BLaER1 treated with 17β-estradiol and CSF1 and Interleukin-3, amounts not matched to agents 10 nM and 100 nM (cell line): ENCODE measurements around the gene FRMD4A.

Source experiments
- H3K27ac ChIP-seq, 11 experiments: shearing (Covaris generic); formaldehyde crosslinking; 2 replicates each; pipeline ENCODE4 v1.8.1; 2022
- H3K27me3 ChIP-seq, 11 experiments: shearing (Covaris generic); formaldehyde crosslinking; 2 replicates each; pipeline ENCODE4 v1.8.1; 2022
- H3K36me3 ChIP-seq, 11 experiments: shearing (Covaris generic); formaldehyde crosslinking; 2 replicates each; pipeline ENCODE4 v1.8.1; 2022
- H3K4me1 ChIP-seq, 10 experiments: shearing (Covaris generic); formaldehyde crosslinking; 2 replicates each; pipeline ENCODE4 v1.8.1; 2022
- H3K4me2 ChIP-seq, 11 experiments: shearing (Covaris generic); formaldehyde crosslinking; 2 replicates each; pipeline ENCODE4 v1.8.1; 2022
- H3K4me3 ChIP-seq, 10 experiments: shearing (Covaris generic); formaldehyde crosslinking; 2 replicates each; pipeline ENCODE4 v1.8.1; 2022
- H3K9ac ChIP-seq, 11 experiments: shearing (Covaris generic); formaldehyde crosslinking; 2 replicates each; pipeline ENCODE4 v1.8.1; 2022
- H3K9me3 ChIP-seq, 11 experiments: shearing (Covaris generic); formaldehyde crosslinking; replicated peaks in 1 of 11; 2 replicates each; pipeline ENCODE4 v1.8.1; 2022
- H4K20me1 ChIP-seq, 11 experiments: shearing (Covaris generic); formaldehyde crosslinking; 2 replicates each; pipeline ENCODE4 v1.8.1; 2022
- Cebpa-rat ChIP-seq, 11 experiments: shearing (Covaris generic); IDR thresholded peaks; 2 replicates each; pipeline ENCODE4 v1.8.1; 2022

Gene FRMD4A

DNA sequence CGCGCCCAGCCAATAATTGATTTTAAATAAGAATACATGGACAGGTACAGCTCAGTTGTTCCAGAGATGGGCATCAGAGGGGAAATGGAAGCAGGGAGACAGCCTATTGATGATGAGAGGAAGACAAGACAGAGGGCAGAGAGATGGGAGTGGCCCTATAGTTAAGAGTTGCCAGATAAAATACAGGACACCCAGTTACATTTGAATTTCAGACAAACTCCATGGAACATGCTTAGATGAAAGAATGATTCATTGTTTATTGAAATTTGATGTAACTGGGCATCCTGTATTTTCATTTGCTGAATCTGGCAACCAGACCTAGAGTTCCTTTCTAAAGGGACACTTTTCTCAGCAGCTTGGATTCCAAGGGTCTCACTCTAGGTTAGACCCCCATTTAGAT lies 341.1 kb downstream of the FRMD4A start:
- TF ChIP-seq Cebpa-rat (IDR thresholded peaks at IDR 0.05): no peak
- no peaks in the 10 kb centered on the region for H4K20me1 ChIP-seq
- no peaks in the 10 kb centered on the region for H3K27me3 ChIP-seq
- H3K4me1 ChIP-seq: peaks cover 11 to 34% (median 29%) of the 10 kb centered on the region in 10 experiments
- H3K4me3 ChIP-seq: no peak overlapping the region
- H3K36me3 ChIP-seq: no peaks in the 10 kb centered on the region
- H3K27ac ChIP-seq: no peak overlapping the region
- no peak overlapping the region for H3K9ac ChIP-seq
- peaks cover 0 to 8% (median 0%) of the 10 kb centered on the region in 11 experiments; a peak in 1 of 22 replicates for H3K9me3 ChIP-seq
- no peak overlapping the region for H3K4me2 ChIP-seq

DNA sequence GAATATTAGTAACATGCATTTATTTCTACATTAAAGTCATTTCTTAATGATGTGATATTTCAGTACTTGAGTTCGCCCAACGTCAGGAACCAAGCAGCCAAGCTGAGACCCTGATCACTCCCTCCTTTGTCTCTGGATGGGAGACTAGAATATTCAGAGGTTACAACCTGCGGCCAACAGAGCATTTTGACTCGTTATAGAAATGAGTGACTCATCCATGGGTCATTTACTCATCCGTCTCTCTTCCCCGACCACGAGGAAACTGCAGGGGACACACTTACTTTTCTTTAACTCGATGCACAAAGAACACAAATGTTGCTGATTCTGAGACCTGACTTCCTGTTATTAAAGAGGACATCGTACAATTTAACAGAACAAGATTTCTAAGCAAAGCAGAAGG lies 343.3 kb downstream of the FRMD4A start:
- H3K4me2 ChIP-seq: peak overlapping the region; percentile 17 to 68 (median 46); a peak in 21 of 22 replicates
- no peaks in the 10 kb centered on the region for H3K36me3 ChIP-seq
- no peak overlapping the region for H3K4me3 ChIP-seq
- H3K9ac ChIP-seq: peak overlapping the region in 1 of 11 experiments; percentile 15; a peak in 1 of 22 replicates
- peaks cover 0 to 8% (median 0%) of the 10 kb centered on the region in 11 experiments; a peak in 1 of 22 replicates for H3K9me3 ChIP-seq
- peak overlapping the region in 3 of 11 experiments; percentile 10 to 55 (median 28); a peak in 5 of 22 replicates for H3K27ac ChIP-seq
- H3K27me3 ChIP-seq: no peaks in the 10 kb centered on the region
- peaks cover 11 to 24% (median 15%) of the 10 kb centered on the region in 10 experiments; a peak in 18 of 20 replicates for H3K4me1 ChIP-seq
- no peaks in the 10 kb centered on the region for H4K20me1 ChIP-seq
- TF ChIP-seq Cebpa-rat (IDR thresholded peaks at IDR 0.05): no peak

DNA sequence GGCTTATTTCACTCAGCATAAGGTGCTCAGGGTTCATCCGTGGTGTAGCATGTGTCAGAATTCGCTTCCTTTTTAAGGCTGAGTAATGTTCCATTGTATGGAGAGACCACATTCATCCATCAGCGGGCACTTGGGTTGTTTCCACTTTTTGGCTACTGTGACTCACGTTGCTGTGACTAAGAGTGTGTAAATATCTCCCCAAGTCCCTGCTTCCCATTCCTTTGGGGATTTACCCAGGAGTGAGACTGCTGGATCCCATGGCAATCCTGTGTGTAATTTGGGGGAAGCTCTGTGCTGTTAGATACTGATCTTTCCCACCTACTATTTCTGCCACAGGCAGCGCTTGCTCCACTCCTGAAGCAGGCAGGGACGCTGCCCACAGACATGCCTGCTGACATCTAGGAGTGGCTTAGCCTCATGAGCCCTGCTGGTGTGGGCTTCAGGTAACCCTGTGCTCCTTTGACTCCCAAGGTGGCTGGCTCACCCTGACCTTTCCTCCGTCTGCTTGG lies 346.0 kb downstream of the FRMD4A start:
- Histone ChIP-seq H3K4me2 (no peak overlapping the region), H3K27me3 (no peaks in the 10 kb centered on the region), H3K4me1 (peaks cover 11 to 20% (median 15%) of the 10 kb centered on the region in 10 experiments; a peak in 18 of 20 replicates), H3K4me3 (no peak overlapping the region), H3K36me3 (no peaks in the 10 kb centered on the region), H4K20me1 (no peaks in the 10 kb centered on the region), H3K27ac (no peak overlapping the region), H3K9me3 (peaks cover 0 to 8% (median 0%) of the 10 kb centered on the region in 11 experiments; a peak in 1 of 22 replicates), H3K9ac (no peak overlapping the region)
- TF ChIP-seq Cebpa-rat (IDR thresholded peaks at IDR 0.05): no peak

DNA sequence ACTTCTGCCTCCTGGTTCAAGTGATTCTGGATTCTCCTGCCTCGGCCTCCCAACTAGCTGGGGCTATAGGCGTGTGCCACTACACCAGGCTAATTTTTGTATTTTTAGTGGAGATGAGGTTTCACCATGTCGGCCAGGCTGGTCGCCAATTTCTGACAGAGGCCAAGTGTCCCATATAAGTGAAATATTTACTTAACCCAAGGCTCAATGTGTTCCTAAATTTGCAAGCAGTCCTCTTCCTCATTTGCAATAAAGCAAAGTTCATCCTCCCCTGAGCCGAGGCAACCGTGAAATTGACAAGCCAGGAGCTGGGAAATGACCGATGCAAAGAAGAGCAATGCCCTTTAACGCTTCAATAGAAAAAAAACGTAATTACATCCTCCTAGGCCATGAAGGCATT lies 347.7 kb downstream of the FRMD4A start:
- Histone ChIP-seq H3K27ac (no peak overlapping the region), H3K9me3 (no peaks in the 10 kb centered on the region), H4K20me1 (no peaks in the 10 kb centered on the region), H3K4me2 (no peak overlapping the region), H3K4me1 (peaks cover 9 to 18% (median 12%) of the 10 kb centered on the region in 10 experiments; a peak in 18 of 20 replicates), H3K9ac (no peak overlapping the region), H3K27me3 (no peaks in the 10 kb centered on the region), H3K36me3 (no peaks in the 10 kb centered on the region), H3K4me3 (no peak overlapping the region)
- TF ChIP-seq Cebpa-rat (IDR thresholded peaks at IDR 0.05): no peak

DNA sequence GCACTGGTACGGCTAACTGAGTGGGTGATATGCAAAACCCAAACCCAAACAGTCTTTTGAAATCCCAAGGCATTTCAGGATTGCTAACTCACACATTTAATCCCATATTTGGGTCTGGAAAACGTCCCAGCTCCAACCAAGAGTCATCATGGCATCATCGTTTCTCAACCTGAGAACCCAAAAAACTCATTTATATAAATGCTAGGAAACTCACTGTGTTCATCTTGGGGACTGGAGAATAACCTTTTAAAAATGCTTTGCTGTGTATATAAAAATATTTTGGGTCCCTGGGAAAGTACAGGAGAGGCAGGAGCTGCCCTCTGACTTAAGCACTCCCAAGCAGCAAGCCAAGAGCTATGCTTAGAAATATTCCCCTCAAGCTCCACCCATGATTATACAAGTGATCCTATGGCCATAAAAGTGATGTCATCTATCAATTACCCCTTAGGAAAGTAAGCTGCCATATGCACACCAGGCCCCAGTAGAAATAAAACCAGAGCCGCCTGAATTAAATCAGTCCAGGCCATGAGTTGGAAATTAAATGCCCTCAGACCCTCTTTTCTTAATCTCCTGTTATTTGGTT lies 352.1 kb downstream of the FRMD4A start:
- H3K27ac ChIP-seq: no peak overlapping the region
- H3K9ac ChIP-seq: no peak overlapping the region
- H3K27me3 ChIP-seq: no peaks in the 10 kb centered on the region

DNA sequence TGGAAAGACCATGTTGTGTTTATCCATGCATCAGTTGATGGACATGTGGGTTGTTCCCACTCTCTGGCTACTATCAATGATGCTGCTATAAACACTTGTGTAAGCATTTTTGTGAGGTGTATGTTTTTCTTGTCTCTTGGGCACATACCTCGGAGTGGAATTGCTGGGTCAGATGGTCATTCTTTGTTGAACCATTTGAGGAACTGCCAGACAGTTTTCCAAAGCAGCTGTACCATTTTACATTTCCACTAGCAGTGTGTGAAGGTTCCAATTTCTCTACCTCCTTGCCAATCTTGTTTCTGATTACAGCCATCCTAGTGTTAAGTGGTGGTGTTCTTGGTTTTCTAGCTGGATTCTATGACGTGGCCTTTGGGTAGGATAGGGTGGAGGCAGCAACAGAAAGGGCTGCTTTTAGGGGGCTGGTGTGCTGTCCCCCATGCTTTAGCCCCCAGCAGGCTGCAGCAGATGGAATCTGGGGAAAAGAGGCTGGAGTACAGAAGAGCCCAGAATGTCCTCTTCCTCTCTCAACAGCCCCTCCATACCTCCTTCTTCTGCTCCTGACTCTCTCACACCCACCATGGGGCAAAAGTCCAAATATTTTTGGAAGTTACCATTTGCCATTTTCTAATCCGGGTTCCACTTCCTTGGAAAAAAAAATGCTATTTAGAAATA lies 352.7 kb downstream of the FRMD4A start:
- Histone ChIP-seq H3K4me2 (peak overlapping the region in 1 of 11 experiments; percentile 5; a peak in 1 of 22 replicates), H3K4me1 (peaks cover 0 to 4% (median 0%) of the 10 kb centered on the region in 10 experiments; a peak in 1 of 20 replicates), H3K36me3 (no peaks in the 10 kb centered on the region), H3K9ac (no peak overlapping the region), H3K9me3 (no peaks in the 10 kb centered on the region), H3K27me3 (no peaks in the 10 kb centered on the region), H3K4me3 (no peak overlapping the region), H4K20me1 (no peaks in the 10 kb centered on the region), H3K27ac (no peak overlapping the region)
- no peak for TF ChIP-seq Cebpa-rat (IDR thresholded peaks at IDR 0.05)

More for the DNA sequence above, 352.1 kb downstream of the FRMD4A start:
- Histone ChIP-seq H3K4me2 (peak overlapping the region in 1 of 11 experiments; percentile 5; a peak in 1 of 22 replicates), H3K4me3 (no peak overlapping the region), H3K36me3 (no peaks in the 10 kb centered on the region), H4K20me1 (no peaks in the 10 kb centered on the region), H3K4me1 (peaks cover 0 to 4% (median 0%) of the 10 kb centered on the region in 10 experiments; a peak in 1 of 20 replicates), H3K9me3 (no peaks in the 10 kb centered on the region)
- no peak for TF ChIP-seq Cebpa-rat (IDR thresholded peaks at IDR 0.05)

DNA sequence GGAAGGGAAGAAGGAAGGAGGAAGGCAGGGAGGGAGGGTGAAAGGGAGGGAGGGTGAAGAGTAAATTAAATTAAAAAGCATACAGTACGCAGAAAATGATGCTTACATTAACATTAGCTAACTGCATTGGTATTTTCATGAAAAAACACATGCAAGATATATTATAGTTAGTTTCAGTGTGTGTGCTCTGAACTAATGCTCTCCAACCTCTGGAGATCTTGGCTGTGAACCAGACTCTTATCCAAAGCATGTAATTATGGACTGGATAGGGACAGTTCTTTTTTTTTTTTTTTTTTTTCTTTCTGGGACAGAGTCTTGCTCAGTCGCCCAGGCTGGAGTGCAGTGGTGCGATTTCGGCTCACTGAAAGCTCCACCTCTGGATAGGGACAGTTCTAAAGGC lies 357.0 kb downstream of the FRMD4A start:
- H3K4me3 ChIP-seq: no peak overlapping the region
- H3K36me3 ChIP-seq: no peaks in the 10 kb centered on the region
- H3K9me3 ChIP-seq: no peaks in the 10 kb centered on the region
- no peak overlapping the region for H3K9ac ChIP-seq
- no peaks in the 10 kb centered on the region for H3K27me3 ChIP-seq
- no peak for TF ChIP-seq Cebpa-rat (IDR thresholded peaks at IDR 0.05)
- H3K27ac ChIP-seq: no peak overlapping the region
- peaks cover 0 to 7% (median 0%) of the 10 kb centered on the region in 10 experiments; a peak in 4 of 20 replicates for H3K4me1 ChIP-seq
- no peak overlapping the region for H3K4me2 ChIP-seq
- H4K20me1 ChIP-seq: no peaks in the 10 kb centered on the region

DNA sequence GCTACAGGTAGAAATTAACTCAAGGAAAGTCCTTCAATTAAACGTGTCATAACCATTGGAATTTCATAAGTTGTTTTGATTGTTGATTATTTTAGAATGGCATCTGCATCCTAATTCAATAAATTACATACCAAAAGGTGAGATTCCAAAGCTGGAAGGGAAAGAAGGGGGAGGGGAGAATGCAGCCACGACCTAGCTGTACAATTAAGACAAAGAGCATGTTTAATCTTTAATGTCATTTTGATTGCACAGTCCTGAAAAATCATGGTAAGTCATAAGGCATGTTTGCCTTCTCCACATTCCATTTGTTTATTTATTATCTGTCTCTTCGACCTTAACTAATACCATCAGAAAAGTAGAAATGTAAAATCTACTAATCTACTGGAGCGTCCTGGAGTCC lies 358.1 kb downstream of the FRMD4A start:
- no peak overlapping the region for H3K27ac ChIP-seq

More for the DNA sequence above, 358.1 kb downstream of the FRMD4A start:
- H3K4me3 ChIP-seq: no peak overlapping the region
- 0 out of 22 replicates have a peak, but pooled peaks cover 0 to 2% (median 0%) of the 10 kb centered on the region in 11 experiments for H3K9me3 ChIP-seq
- no peak for TF ChIP-seq Cebpa-rat (IDR thresholded peaks at IDR 0.05)
- H3K27me3 ChIP-seq: no peaks in the 10 kb centered on the region
- H4K20me1 ChIP-seq: no peaks in the 10 kb centered on the region
- H3K4me1 ChIP-seq: peaks cover 0 to 7% (median 0%) of the 10 kb centered on the region in 10 experiments; a peak in 3 of 20 replicates
- no peaks in the 10 kb centered on the region for H3K36me3 ChIP-seq
- H3K4me2 ChIP-seq: no peak overlapping the region
- no peak overlapping the region for H3K9ac ChIP-seq
